OCI-LY7 (cell line): ENCODE measurements around the gene VKORC1. TPM values are rescaled to one million over a fixed set of nuclear protein-coding genes. Genes with fewer than 3 reads are reported as not detected.

Experiments used
- BruUV-seq: library from RNA; stranded (reverse); fragments of 400-500 nt; replicated peaks from 2 replicates; lab custom pipeline; 2021; lab: Mats Ljungman, UMichigan
- CTCF ChIA-PET: fragments of 300-600 bp; sonication (Branson Sonifier 250); formaldehyde crosslinking; loops from one replicate; lab custom pipeline; 2022; ENCODE audit warnings: antibody characterized with exemption; ENCODE audit not compliant: unreplicated experiment; lab: Charles Lee
- POLR2A ChIA-PET: fragments of 300-600 bp; sonication (Branson Sonifier 250); formaldehyde crosslinking; loops from one replicate; lab custom pipeline; 2022; ENCODE audit warnings: antibody characterized with exemption; lab: Charles Lee
- DNase-seq: peaks from one replicate; pipeline ENCODE4 v3.0.0-alpha.2; 2015; ENCODE audit warnings: low spot score
- H2AFZ ChIP-seq: fragments of 200-600 bp; sonication (generic), shearing (Covaris generic); 2 replicates; pipeline ENCODE4 v1.6.1; 2014; ENCODE audit warnings: mild to moderate bottlenecking, antibody characterized with exemption, low read length, moderate library complexity
- H3K27ac ChIP-seq: fragments of 200-600 bp; sonication (generic); 2 replicates; pipeline ENCODE4 v1.5.1; 2014; ENCODE audit warnings: mixed run types, low read depth, mild to moderate bottlenecking, moderate library complexity, low read length, inconsistent platforms; ENCODE audit not compliant: poor library complexity, severe bottlenecking
- H3K36me3 ChIP-seq: fragments of 200-600 bp; sonication (generic); 2 replicates; pipeline ENCODE4 v1.6.1; 2014; ENCODE audit warnings: mild to moderate bottlenecking, antibody characterized with exemption, low read length, moderate library complexity, mixed read lengths; ENCODE audit not compliant: insufficient read depth
- H3K4me1 ChIP-seq: fragments of 200-600 bp; sonication (generic); 2 replicates; pipeline ENCODE4 v1.5.1; 2014; ENCODE audit warnings: mild to moderate bottlenecking, low read length; ENCODE audit not compliant: insufficient read depth, poor library complexity, severe bottlenecking
- H3K4me2 ChIP-seq: fragments of 200-600 bp; sonication (generic); 2 replicates; pipeline ENCODE4 v1.6.1; 2014; ENCODE audit warnings: mild to moderate bottlenecking, low read length
- H3K4me3 ChIP-seq: fragments of 200-600 bp; sonication (generic); 2 replicates; pipeline ENCODE4 v1.5.1; 2014; ENCODE audit warnings: mild to moderate bottlenecking, low read depth, low read length; ENCODE audit not compliant: poor library complexity, severe bottlenecking
- H3K79me2 ChIP-seq: fragments of 200-600 bp; sonication (generic); 2 replicates; pipeline ENCODE4 v1.6.1; 2016; ENCODE audit warnings: low read depth, mild to moderate bottlenecking, low read length, moderate library complexity, mixed read lengths; ENCODE audit not compliant: insufficient read depth
- H3K9me2 ChIP-seq: fragments of 200-600 bp; sonication (generic); 2 replicates; pipeline ENCODE4 v1.6.1; 2016; ENCODE audit warnings: mild to moderate bottlenecking, low read length, mixed read lengths; ENCODE audit not compliant: insufficient read depth
- H3K9me3 ChIP-seq: fragments of 200-600 bp; sonication (generic); 2 replicates; pipeline ENCODE4 v1.6.1; 2014; ENCODE audit warnings: mild to moderate bottlenecking, mixed run types, low read length, mixed read lengths
- H4K20me1 ChIP-seq: fragments of 200-600 bp; sonication (generic); 2 replicates; pipeline ENCODE4 v1.6.1; 2014; ENCODE audit warnings: mild to moderate bottlenecking, antibody characterized with exemption, low read length, moderate library complexity, mixed read lengths; ENCODE audit not compliant: insufficient read depth
- EZH2phosphoT487 ChIP-seq: fragments of 200-600 bp; sonication (generic); IDR thresholded peaks from 2 replicates; pipeline ENCODE4 v1.6.1; 2018; ENCODE audit warnings: low read depth, borderline replicate concordance, mild to moderate bottlenecking, mixed run types, antibody characterized with exemption, low read length, moderate library complexity, mixed read lengths
- intact Hi-C: fragments of 100-400 bp; cut with micrococcal nuclease; formaldehyde crosslinking; loops from one replicate; pipeline ENCODE4 v1.10.0; 2022; ENCODE audit not compliant: unreplicated experiment
- total RNA-seq, 2 experiments: library from RNA; depleted of rRNA in 1 of 2; stranded (reverse); fragments of >200 nt in 1 of 2; shearing (Covaris generic) in 1 of 2; gene quantifications; 2 replicates each; pipeline ENCODE4 v1.2.3, GENCODE V29; 2014 to 2022
- TF ChIP-seq, protein P1 (sequence below): fragments of 200-600 bp; sonication (generic); conservative IDR thresholded peaks from 2 replicates; pipeline ENCODE4 v1.5.1; 2014; ENCODE audit warnings: mild to moderate bottlenecking, antibody characterized with exemption, low read length, moderate library complexity, mixed read lengths

VKORC1 gene
- total RNA-seq, 2 experiments from 2014 or later = 69.3 to 70.2 TPM

- no peaks in the 10 kb centered on the region for H3K9me3 ChIP-seq
- no peak for TF ChIP-seq EZH2phosphoT487
- TF ChIP-seq, protein P1, sequence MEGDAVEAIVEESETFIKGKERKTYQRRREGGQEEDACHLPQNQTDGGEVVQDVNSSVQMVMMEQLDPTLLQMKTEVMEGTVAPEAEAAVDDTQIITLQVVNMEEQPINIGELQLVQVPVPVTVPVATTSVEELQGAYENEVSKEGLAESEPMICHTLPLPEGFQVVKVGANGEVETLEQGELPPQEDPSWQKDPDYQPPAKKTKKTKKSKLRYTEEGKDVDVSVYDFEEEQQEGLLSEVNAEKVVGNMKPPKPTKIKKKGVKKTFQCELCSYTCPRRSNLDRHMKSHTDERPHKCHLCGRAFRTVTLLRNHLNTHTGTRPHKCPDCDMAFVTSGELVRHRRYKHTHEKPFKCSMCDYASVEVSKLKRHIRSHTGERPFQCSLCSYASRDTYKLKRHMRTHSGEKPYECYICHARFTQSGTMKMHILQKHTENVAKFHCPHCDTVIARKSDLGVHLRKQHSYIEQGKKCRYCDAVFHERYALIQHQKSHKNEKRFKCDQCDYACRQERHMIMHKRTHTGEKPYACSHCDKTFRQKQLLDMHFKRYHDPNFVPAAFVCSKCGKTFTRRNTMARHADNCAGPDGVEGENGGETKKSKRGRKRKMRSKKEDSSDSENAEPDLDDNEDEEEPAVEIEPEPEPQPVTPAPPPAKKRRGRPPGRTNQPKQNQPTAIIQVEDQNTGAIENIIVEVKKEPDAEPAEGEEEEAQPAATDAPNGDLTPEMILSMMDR = no peak
- CTCF ChIA-PET = no interaction called here
- H3K4me2 ChIP-seq = no peak overlapping the region
- H3K27ac ChIP-seq = no peak overlapping the region
- peaks cover 66% of the 10 kb centered on the region for H3K36me3 ChIP-seq
- POLR2A ChIA-PET = no interaction called here
- H4K20me1 ChIP-seq = no peaks in the 10 kb centered on the region
- H3K4me1 ChIP-seq = no peaks in the 10 kb centered on the region
- no peak for DNase-seq
- H3K9me2 ChIP-seq = no peaks in the 10 kb centered on the region
- no peak overlapping the region for H3K4me3 ChIP-seq
- no peak overlapping the region for H2AFZ ChIP-seq
- intact Hi-C loops = no loop called here
- H3K79me2 ChIP-seq = no peaks in the 10 kb centered on the region
- no TSS peak for BruUV-seq
Observed at GRCh38 chr16:31083556-31083955, 11.0 kb downstream of the VKORC1 start.

DNA sequence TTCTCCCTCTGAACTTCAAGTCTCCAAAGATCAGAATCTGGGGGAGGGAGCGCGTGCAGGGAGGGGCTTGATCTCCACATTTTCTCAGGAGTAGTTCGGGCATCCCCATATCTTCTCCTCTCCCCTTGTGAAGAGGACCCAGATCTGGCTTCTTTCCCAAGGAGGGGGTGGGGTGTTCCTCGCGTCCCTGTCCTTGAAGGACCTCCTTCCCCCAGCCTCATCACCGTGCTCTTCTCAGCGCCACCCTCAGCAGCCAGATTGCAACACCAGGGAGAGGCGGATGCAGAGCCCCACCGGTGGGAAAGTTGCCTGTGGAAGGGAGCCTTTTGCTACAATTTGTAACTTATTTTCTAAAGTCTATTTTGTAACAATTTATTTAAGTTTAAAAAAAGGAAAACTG lies 11.5 kb downstream of the VKORC1 start:
- H2AFZ ChIP-seq = no peak overlapping the region
- DNase-seq = no peak
- ChIA-PET POLR2A (no interaction called here), CTCF (no interaction called here)
- no peaks in the 10 kb centered on the region for H3K4me1 ChIP-seq
- H3K9me3 ChIP-seq = no peaks in the 10 kb centered on the region
- no peaks in the 10 kb centered on the region for H3K79me2 ChIP-seq
- peaks cover 68% of the 10 kb centered on the region for H3K36me3 ChIP-seq
- no peaks in the 10 kb centered on the region for H3K9me2 ChIP-seq
- H3K4me3 ChIP-seq = no peak overlapping the region
- BruUV-seq = no TSS peak
- H3K4me2 ChIP-seq = no peak overlapping the region
- no peak overlapping the region for H3K27ac ChIP-seq
- TF ChIP-seq, protein P1 = no peak
- TF ChIP-seq EZH2phosphoT487 = no peak
- intact Hi-C loops = no loop called here
- no peaks in the 10 kb centered on the region for H4K20me1 ChIP-seq

- no TSS peak for BruUV-seq
- Histone ChIP-seq H2AFZ (no peak overlapping the region), H3K79me2 (no peaks in the 10 kb centered on the region), H3K9me3 (no peaks in the 10 kb centered on the region), H3K4me1 (no peaks in the 10 kb centered on the region), H3K36me3 (peaks cover 74% of the 10 kb centered on the region), H3K9me2 (no peaks in the 10 kb centered on the region), H3K4me2 (no peak overlapping the region), H3K4me3 (no peak overlapping the region), H4K20me1 (no peaks in the 10 kb centered on the region), H3K27ac (no peak overlapping the region)
- TF ChIP-seq, protein P1 = no peak
- TF ChIP-seq EZH2phosphoT487 = no peak
- ChIA-PET POLR2A (no interaction called here), CTCF (no interaction called here)
- intact Hi-C loops = no loop called here
- DNase-seq = no peak
Observed at GRCh38 chr16:31082368-31083045, 12.1 kb downstream of the VKORC1 start.
